AG04450 (cell line): ENCODE measurements around the gene FUT4. TPM values are rescaled to one million over a fixed set of nuclear protein-coding genes. Genes with fewer than 3 reads are reported as not detected.
"Not testable (repeated sequence)": the region's sequence is repeated elsewhere in the genome, so short reads cannot be mapped to it uniquely, and the experiment has no call there.

Experiments
- CTCF ChIA-PET: fragments of 300-600, 350-600 bp; formaldehyde crosslinking; extraction: SDS; loops from one replicate; lab custom pipeline; 2022; ENCODE audit warnings: antibody characterized with exemption, inconsistent platforms; lab: Charles Lee
- POLR2A ChIA-PET: fragments of 350-600 bp; formaldehyde crosslinking; extraction: SDS; loops from one replicate; lab custom pipeline; 2021; ENCODE audit warnings: antibody characterized with exemption, inconsistent platforms; lab: Yijun Ruan, JAX
- DNase-seq: peaks from one replicate; pipeline ENCODE4 v3.0.0-alpha.2; 2011; ENCODE audit warnings: low read depth, low spot score
- H3K27ac ChIP-seq: one replicate; pipeline ENCODE4 v1.5.1; 2012; ENCODE audit warnings: low read depth, low read length, control low read depth
- H3K27me3 ChIP-seq: one replicate; pipeline ENCODE4 v1.6.0; 2012; ENCODE audit warnings: low read length; ENCODE audit not compliant: control insufficient read depth, insufficient read depth
- H3K4me3 ChIP-seq: 2 replicates; pipeline ENCODE4 v1.5.1; 2011; ENCODE audit warnings: mild to moderate bottlenecking, low read depth, low read length, control low read depth
- H3K9me3 ChIP-seq: 2 replicates; pipeline ENCODE4 v1.5.1; 2012; ENCODE audit warnings: low read length; ENCODE audit not compliant: control insufficient read depth, insufficient read depth
- CTCF ChIP-seq: IDR thresholded peaks from 2 replicates; pipeline ENCODE4 v1.5.1; 2011; ENCODE audit warnings: low read depth, low read length, control low read depth, inconsistent platforms
- polyA plus RNA-seq: library from polyadenylated mRNA; depleted of rRNA; stranded (reverse); fragments of >200 nt; gene quantifications from 2 replicates; pipeline ENCODE4 v1.2.3, GENCODE V29; 2011

Gene FUT4
- polyA plus RNA-seq, 1 experiment, result 2.6 TPM

- CTCF ChIA-PET, result no interaction called here
- H3K4me3 ChIP-seq, result peak overlapping the region; percentile 60
- no peak for DNase-seq
- H3K27ac ChIP-seq, result no peak overlapping the region
- no peak for TF ChIP-seq CTCF
- peaks cover 8% of the 10 kb centered on the region; the same call in 1 of the 2 replicates for H3K9me3 ChIP-seq
- POLR2A ChIA-PET, result interaction anchor here (0.7 kb wide), 1 partner anchor 12 kb away, joined by 3 read pairs; no protein-coding TSS in a partner anchor
- H3K27me3 ChIP-seq, result no peaks in the 10 kb centered on the region
Measured at GRCh38 chr11:94546162-94546470, 2.4 kb downstream of the FUT4 start.

- peaks cover 8% of the 10 kb centered on the region; the same call in 1 of the 2 replicates for H3K9me3 ChIP-seq
- CTCF ChIA-PET, result interaction anchor here (0.6 to 1.7 kb wide), 3 partner anchors 56 to 626 kb away, joined by 3 to 6 read pairs (median 3); no protein-coding TSS in a partner anchor
- H3K4me3 ChIP-seq, result no peak overlapping the region; the same call in 1 of the 2 replicates
- no peak overlapping the region for H3K27ac ChIP-seq
- no peak for TF ChIP-seq CTCF
- POLR2A ChIA-PET, result no interaction called here
- no peaks in the 10 kb centered on the region for H3K27me3 ChIP-seq
- no peak for DNase-seq
Measured at GRCh38 chr11:94546886-94547285, 3.2 kb downstream of the FUT4 start.

GRCh38 chr11:94549146-94549545 is 5.4 kb downstream of the FUT4 start:
- TF ChIP-seq CTCF, result no peak
- CTCF ChIA-PET, result no interaction called here
- Histone ChIP-seq H3K27ac (no peak overlapping the region), H3K9me3 (peaks cover 8% of the 10 kb centered on the region; the same call in 1 of the 2 replicates), H3K27me3 (no peaks in the 10 kb centered on the region), H3K4me3 (no peak overlapping the region)
- no peak for DNase-seq
- POLR2A ChIA-PET, result no interaction called here

- CTCF ChIA-PET, result no interaction called here
- TF ChIP-seq CTCF, result no peak
- POLR2A ChIA-PET, result no interaction called here
- H3K9me3 ChIP-seq, result peaks cover 1% of the 10 kb centered on the region; the same call in 1 of the 2 replicates
- no peak overlapping the region for H3K4me3 ChIP-seq
- no peak for DNase-seq
- no peaks in the 10 kb centered on the region for H3K27me3 ChIP-seq
- no peak overlapping the region for H3K27ac ChIP-seq
Measured at GRCh38 chr11:94550513-94550912, 6.8 kb downstream of the FUT4 start.

GRCh38 chr11:94553938-94554337 is 10.2 kb downstream of the FUT4 start:
- no peak for TF ChIP-seq CTCF
- Histone ChIP-seq H3K9me3 (no peaks in the 10 kb centered on the region), H3K4me3 (no peak overlapping the region), H3K27me3 (no peaks in the 10 kb centered on the region), H3K27ac (no peak overlapping the region)
- ChIA-PET CTCF (interaction anchor here (1.4 kb wide), 1 partner anchor 34 kb away, joined by 3 read pairs; no protein-coding TSS in a partner anchor), POLR2A (no interaction called here)
- peak; percentile 68 for DNase-seq

- CTCF ChIA-PET, result interaction anchor here (0.6 to 1.7 kb wide), 4 partner anchors 36 to 1700 kb away, joined by 3 to 10 read pairs (median 5); no protein-coding TSS in a partner anchor
- H3K27ac ChIP-seq, result not testable (repeated sequence)
Measured at GRCh38 chr11:94555752-94556329, 12.1 kb downstream of the FUT4 start.

More at GRCh38 chr11:94555752-94556329, 12.1 kb downstream of the FUT4 start:
- H3K27me3 ChIP-seq, DNase-seq, POLR2A ChIA-PET, H3K9me3 ChIP-seq, H3K4me3 ChIP-seq: not testable (repeated sequence)
